Hypothalamus (tissue), 51 donors: Measurements from ENCODE around the gene TFAP2D.

Source experiments
- DNase-seq, 51 donors: peaks; one replicate each; lab custom pipeline; 2025; lab: John Stamatoyannopoulos, UW

TFAP2D gene

DNA sequence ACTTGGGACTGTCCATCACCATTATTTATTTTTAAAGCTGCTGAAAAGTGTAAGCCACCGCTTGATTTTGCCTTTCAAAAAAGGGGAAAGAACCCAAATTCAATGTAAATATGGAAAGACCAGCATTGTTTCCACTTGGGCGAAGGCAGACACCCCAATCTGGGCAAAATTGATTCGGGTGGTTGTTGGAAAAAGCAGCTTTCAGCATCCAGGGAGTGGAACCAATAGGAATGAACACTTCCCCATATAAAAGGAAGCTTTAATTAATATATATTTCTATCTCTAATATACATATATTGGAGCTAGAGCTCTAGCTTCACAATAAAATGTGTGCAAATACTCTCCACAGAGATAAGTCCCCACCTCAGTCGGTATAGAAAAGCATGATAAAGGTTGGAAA, at the start of gene TFAP2D:
TSS of gene TFAP2D (plus strand) at position 301 of the 400 bp plus-strand sequence. CDS start 530 bp downstream, outside the sequence.
- no peak for DNase-seq

DNA sequence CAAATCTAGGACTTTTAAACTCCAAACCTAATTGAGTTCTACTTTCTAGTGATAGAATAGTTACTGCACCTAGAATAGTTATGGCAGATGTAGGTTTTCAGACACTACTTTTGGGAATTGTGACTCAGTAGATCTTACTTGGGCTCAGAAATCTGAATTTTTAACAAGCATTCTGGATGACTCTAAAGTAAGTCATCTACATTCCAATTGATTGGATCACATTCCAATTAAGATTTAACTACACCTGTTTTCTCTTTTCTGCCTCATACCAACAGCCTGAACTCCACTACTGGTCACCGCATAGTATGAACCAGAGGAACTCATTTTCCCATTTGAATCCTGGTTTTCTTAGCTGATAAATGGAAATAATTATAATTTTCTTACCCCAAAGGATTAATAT, 49.5 kb upstream of the TFAP2D start:
- no peak for DNase-seq

- no peak for DNase-seq
These were observed 47.2 kb upstream of the TFAP2D start for GRCh38 chr6:50666089-50666488.

DNA sequence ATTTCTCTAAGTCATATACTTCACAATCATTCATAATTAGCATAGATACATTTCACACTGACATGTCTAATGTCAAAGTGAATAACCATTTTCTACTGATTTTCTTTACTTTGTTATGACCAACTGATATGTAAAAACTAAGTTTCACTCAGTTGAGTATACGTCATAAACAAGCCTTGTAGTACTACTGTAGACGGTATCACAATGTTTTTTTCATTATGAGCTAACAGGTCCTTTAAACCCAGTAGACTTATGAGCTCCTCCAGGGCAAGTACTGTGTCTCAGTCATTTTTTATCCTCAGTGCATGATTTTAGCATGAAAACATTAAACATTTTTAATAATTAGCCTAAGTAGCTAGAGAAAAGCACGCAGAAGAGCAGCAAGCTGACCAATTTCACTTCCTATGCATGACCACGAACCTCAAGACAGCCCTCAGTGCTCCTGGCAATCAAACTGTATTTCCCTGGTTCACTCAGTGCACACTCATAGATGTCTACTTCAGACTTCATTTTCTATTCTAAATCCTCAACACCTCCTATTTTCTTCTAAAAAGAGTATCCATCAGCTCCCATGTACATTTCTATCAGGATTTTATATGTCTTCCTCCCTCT, 32.0 kb upstream of the TFAP2D start:
- no peak for DNase-seq

DNA sequence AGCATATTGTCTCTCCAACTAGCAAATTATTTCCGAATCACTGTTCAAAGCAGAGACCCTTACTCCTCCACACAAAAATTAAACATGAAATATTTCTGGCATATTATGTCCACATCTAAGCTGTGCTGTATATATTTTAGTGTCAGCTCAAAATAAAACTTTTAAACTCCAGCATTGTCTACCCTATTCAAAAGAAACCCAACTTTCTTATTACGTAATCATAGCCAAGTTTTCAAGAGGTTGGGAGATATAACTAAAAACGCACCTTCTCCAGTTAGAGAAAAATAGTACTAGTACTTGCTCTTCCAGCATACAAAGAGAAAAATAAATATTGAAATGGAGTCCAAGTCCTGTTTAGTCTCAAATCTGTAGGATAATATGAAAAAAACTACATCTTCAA, 24.1 kb upstream of the TFAP2D start:
- DNase-seq: no peak

- no peak for DNase-seq
These were observed 21.4 kb upstream of the TFAP2D start for GRCh38 chr6:50691814-50692495.

- DNase-seq: no peak
These were observed 14.8 kb upstream of the TFAP2D start for GRCh38 chr6:50698546-50698945.

DNA sequence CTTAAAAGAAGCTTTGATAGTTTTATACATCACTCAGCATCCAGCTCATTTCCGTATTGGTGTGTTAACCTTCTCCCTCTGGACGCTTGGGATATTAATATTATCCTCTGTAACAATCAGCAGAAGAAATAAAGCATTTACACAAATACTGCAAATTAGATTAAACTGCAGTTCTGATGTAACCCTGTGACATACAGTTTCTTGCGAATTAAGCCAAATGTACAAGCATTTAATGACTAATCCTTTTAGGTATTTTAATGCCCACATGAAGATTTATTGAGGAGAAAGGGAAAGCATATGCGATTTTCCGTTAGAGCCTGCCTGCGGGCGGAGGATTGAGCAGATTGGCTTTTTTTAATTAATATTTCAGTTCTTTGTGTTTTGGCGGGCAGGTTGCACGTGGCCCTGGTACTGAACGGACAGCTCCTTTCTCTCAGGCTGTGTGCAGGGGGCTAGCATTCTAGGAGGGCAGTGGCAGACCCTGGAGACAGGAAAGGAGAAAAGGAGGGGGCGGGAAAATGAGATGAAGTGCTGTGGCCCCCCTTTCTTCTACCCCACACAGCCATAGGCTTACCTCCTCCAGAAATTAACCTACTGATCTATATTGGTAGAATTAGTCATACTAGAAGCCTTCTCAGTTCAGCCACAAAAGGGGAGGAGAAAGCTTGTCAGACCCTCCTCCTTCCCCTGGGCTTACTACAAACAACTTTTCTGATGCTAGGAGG, 14.1 kb upstream of the TFAP2D start:
- DNase-seq: no peak

- no peak for DNase-seq
These were observed 6.8 kb upstream of the TFAP2D start for GRCh38 chr6:50706575-50706974.

DNA sequence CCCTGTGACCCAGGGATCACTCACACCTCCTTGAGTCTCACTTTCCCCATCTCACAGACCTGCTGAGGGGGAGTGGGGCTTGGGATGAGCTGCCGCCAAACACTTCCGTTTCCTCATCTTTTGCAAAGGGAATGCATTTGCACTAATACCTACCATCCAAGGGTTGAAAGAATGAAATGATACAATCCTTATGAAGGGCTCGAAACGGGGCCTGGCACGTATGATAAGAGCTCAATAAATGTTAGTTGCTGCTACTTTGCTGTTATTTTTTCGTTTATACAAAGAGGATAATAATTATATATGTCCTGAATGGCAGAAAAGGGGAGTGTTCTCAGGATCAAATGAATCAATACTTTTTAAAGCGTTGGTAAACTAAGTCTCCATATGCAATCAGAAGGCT, 6.1 kb upstream of the TFAP2D start:
- no peak for DNase-seq

DNA sequence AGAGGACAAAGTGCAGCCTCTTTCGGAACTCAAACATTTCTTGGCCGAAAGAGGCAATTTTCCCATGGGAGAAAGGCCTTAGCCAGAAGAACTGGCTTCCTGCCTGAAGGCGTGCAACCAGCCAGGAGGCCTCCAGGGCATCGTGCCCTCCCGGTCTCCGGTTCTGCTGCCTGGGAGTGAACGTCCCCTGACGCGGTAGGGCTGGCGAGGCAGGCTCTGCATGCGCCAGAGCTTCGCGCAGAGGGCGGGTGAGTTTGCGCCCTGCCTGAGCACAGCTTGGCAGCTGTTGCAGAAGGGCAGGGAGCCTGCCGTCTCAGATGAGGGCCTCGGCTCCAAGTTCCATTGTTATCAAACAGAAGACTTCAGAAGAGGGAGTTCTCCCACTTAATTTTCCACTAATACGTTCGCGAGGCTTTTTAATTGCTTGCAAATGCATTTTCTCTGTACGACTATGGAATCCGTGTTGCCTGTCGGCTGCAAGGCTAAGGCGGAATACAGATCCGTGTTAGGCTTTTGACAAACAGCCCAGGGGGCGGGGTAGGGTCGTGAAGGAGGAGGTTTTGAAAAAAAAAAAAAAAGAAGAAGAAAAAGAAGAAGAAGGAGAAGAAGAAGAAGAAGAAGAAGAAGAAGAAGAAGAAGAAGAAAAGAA, 5.5 kb upstream of the TFAP2D start:
- DNase-seq: peak in 31 of 51 donors; percentile 0 to 73 (median 28)

- no peak for DNase-seq
These were observed 4.5 kb upstream of the TFAP2D start for GRCh38 chr6:50708664-50709365.

DNA sequence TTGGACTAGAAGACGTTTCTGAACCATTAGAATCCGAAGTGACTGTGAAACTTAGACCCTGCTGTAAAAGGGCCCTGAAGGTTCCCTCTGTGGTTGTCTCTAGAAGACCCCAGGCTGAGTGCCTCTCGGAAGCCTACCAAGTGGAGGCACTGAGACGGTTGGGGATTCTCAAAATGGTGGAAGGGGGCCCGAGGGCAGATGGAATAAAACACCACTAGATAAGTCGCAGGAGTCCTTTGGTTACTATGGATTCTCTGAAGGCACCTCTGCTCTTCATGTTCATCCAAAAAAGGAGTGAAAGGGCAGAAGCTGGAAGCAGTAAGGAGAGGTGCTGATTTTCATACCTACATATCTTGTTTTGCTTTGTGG, 4.0 kb upstream of the TFAP2D start:
- DNase-seq: no peak

GRCh38 chr6:50711686-50712085, 1.6 kb upstream of the TFAP2D start:
- DNase-seq: no peak

DNA sequence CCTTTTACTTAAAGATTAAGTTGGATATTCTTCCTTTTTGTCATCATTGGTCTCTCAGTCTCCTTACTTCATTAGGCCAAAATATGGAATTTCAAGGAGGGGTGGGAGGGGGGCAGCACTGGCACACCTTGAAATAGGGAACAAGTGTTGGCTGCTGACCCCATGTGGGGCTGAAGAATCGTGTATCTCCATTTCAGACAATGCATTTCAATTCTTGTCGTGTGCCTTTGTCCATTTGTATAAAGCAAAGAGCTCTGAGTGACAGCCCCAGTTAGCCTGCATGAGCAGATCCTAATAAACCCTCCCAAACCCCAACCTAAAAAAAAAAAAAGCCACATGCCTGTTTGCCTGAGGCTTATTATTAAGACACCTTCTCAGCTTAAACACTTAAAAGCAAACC, 1.0 kb upstream of the TFAP2D start:
- no peak for DNase-seq

DNA sequence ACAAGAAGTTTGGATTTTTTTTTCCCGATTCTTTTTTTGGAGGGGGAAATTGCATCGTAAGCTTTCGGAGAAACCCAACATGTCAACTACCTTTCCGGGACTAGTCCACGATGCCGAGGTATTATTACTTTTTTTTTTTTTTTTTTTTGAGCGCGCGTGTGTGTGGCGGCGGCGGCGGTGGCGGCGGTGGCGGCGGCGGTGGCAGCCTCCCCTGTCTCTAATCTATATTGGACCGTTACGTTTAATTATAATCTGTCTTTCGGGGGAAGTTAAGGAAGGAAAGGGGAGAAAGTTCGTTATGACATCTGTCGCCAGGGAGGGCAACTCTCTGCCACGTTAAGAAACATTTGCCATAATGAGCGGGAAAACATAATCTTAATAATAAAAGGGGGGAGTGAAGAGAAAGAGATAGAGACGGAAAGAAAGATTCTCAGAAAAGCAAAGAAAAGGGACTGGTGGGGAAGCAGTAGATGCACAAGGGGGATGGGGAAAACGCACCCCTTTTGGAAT, 706 bp downstream of the TFAP2D start:
- DNase-seq: no peak

GRCh38 chr6:50714487-50715379, 1.4 kb downstream of the TFAP2D start:
- no peak for DNase-seq

DNA sequence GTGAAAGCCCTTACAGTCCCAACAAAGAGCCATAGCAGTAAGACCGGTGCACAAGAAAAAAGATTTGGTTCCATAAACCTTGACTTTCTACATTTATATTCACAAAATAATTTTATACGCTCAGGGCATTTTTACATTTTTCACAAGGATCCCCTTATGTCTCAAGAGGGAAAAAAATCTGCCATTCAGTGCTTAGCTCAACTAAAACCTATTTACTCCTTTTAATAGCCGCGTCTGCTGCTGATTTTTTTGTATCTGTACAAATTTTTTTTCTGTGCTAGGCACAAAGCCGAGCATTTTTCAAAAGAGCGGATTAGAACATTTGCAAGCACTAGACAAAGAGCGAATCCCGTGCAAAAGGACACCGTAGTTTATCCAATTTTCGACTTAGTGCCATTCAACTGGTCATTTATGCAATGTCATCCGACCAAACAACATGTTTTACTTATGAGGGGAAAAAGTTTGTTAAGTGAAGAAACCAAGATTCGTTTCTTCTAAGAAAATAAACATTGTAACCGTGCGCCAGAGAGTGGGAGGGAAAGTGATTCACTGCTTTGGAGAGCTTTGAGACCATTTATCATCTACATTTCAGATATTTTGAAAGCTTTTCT, 3.7 kb downstream of the TFAP2D start:
- no peak for DNase-seq
